ENCODE results near the gene TMEM131. TPM values are rescaled to one million over a fixed set of nuclear protein-coding genes. Genes with fewer than 3 reads are reported as not detected.

Gene TMEM131
- total and polyA plus RNA-seq, 2 of the 8 experiments (the other 6 are each of a cell fraction or from before 2014, with no cell fraction given) = 9.7 to 22.9 TPM

DNA sequence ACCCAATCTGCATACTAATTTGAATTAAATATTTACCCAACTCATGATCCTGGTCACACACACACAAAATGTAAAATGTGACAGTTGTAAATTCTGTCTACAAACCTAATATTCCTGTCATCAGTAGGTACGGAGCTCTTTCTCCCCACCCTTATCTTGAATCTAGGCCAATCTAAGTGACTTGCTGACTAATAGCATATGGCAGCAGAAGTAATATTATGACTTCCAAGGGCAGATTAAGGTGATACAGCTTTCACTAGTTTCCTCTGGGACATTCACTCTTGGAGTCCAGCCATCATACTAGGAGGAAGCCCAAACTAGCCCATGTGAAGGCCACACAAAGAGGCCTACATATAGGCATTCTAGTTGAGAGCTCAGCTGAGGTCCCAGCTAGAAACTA lies 89.4 kb downstream of the TMEM131 start (continued):
- no peak for TF ChIP-seq TAF7 (optimal IDR thresholded peaks at IDR 0.05; ENCODE audit: borderline replicate concordance, low read depth, low read length)
- no peak for TF ChIP-seq KDM5A (IDR thresholded peaks at IDR 0.05; ENCODE audit: low read length)
- TF ChIP-seq, protein P1, sequence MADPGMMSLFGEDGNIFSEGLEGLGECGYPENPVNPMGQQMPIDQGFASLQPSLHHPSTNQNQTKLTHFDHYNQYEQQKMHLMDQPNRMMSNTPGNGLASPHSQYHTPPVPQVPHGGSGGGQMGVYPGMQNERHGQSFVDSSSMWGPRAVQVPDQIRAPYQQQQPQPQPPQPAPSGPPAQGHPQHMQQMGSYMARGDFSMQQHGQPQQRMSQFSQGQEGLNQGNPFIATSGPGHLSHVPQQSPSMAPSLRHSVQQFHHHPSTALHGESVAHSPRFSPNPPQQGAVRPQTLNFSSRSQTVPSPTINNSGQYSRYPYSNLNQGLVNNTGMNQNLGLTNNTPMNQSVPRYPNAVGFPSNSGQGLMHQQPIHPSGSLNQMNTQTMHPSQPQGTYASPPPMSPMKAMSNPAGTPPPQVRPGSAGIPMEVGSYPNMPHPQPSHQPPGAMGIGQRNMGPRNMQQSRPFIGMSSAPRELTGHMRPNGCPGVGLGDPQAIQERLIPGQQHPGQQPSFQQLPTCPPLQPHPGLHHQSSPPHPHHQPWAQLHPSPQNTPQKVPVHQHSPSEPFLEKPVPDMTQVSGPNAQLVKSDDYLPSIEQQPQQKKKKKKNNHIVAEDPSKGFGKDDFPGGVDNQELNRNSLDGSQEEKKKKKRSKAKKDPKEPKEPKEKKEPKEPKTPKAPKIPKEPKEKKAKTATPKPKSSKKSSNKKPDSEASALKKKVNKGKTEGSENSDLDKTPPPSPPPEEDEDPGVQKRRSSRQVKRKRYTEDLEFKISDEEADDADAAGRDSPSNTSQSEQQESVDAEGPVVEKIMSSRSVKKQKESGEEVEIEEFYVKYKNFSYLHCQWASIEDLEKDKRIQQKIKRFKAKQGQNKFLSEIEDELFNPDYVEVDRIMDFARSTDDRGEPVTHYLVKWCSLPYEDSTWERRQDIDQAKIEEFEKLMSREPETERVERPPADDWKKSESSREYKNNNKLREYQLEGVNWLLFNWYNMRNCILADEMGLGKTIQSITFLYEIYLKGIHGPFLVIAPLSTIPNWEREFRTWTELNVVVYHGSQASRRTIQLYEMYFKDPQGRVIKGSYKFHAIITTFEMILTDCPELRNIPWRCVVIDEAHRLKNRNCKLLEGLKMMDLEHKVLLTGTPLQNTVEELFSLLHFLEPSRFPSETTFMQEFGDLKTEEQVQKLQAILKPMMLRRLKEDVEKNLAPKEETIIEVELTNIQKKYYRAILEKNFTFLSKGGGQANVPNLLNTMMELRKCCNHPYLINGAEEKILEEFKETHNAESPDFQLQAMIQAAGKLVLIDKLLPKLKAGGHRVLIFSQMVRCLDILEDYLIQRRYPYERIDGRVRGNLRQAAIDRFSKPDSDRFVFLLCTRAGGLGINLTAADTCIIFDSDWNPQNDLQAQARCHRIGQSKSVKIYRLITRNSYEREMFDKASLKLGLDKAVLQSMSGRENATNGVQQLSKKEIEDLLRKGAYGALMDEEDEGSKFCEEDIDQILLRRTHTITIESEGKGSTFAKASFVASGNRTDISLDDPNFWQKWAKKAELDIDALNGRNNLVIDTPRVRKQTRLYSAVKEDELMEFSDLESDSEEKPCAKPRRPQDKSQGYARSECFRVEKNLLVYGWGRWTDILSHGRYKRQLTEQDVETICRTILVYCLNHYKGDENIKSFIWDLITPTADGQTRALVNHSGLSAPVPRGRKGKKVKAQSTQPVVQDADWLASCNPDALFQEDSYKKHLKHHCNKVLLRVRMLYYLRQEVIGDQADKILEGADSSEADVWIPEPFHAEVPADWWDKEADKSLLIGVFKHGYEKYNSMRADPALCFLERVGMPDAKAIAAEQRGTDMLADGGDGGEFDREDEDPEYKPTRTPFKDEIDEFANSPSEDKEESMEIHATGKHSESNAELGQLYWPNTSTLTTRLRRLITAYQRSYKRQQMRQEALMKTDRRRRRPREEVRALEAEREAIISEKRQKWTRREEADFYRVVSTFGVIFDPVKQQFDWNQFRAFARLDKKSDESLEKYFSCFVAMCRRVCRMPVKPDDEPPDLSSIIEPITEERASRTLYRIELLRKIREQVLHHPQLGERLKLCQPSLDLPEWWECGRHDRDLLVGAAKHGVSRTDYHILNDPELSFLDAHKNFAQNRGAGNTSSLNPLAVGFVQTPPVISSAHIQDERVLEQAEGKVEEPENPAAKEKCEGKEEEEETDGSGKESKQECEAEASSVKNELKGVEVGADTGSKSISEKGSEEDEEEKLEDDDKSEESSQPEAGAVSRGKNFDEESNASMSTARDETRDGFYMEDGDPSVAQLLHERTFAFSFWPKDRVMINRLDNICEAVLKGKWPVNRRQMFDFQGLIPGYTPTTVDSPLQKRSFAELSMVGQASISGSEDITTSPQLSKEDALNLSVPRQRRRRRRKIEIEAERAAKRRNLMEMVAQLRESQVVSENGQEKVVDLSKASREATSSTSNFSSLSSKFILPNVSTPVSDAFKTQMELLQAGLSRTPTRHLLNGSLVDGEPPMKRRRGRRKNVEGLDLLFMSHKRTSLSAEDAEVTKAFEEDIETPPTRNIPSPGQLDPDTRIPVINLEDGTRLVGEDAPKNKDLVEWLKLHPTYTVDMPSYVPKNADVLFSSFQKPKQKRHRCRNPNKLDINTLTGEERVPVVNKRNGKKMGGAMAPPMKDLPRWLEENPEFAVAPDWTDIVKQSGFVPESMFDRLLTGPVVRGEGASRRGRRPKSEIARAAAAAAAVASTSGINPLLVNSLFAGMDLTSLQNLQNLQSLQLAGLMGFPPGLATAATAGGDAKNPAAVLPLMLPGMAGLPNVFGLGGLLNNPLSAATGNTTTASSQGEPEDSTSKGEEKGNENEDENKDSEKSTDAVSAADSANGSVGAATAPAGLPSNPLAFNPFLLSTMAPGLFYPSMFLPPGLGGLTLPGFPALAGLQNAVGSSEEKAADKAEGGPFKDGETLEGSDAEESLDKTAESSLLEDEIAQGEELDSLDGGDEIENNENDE (IDR thresholded peaks at IDR 0.05; ENCODE audit: insufficient replicate concordance, low read length) = no peak
- no peak for TF ChIP-seq BRCA1 (IDR thresholded peaks at IDR 0.05; ENCODE audit: low read depth, low read length)

Data from H1 (cell line).